LNCaP clone FGC (cell line): ENCODE measurements around the gene DCX.

Source experiments
- DNase-seq: peaks from one replicate; pipeline ENCODE4 v3.0.0-alpha.2; 2011; ENCODE audit warnings: low read depth
- H3K4me3 ChIP-seq: 2 replicates; pipeline ENCODE4 v1.5.1; 2011; ENCODE audit warnings: mild to moderate bottlenecking, low read depth, low read length, control low read depth
- TF ChIP-seq, protein P1 (sequence below): IDR thresholded peaks from 2 replicates; pipeline ENCODE4 v1.5.1; 2012; ENCODE audit warnings: mild to moderate bottlenecking; ENCODE audit not compliant: control insufficient read depth, insufficient read depth; ENCODE audit errors: extremely low read depth

The DCX gene

DNA sequence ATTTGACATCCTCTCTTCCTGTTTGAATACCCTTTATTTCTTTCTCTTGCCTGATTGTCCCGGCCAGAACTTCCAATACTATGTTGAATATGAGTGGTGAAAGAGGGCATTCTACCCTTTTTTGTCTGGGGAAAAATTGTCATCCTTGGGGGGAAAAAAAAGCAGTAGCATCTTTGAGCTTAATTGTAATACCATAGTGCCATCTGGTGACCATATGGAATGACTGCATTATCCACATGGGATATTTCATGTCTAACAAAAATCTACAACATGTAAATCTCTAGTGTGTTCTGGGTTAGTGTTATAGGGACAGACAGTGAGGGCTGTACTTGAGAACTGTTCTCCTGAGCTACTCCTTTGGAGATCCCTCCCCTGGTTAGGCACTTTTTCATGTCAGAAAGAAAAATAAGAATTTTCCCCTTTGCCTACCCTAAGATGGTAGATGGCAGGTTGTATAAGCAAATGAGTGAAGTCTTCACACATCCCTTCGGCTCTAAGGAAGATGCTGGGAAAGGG, 167.7 kb downstream of the DCX start:
- TF ChIP-seq, protein P1, sequence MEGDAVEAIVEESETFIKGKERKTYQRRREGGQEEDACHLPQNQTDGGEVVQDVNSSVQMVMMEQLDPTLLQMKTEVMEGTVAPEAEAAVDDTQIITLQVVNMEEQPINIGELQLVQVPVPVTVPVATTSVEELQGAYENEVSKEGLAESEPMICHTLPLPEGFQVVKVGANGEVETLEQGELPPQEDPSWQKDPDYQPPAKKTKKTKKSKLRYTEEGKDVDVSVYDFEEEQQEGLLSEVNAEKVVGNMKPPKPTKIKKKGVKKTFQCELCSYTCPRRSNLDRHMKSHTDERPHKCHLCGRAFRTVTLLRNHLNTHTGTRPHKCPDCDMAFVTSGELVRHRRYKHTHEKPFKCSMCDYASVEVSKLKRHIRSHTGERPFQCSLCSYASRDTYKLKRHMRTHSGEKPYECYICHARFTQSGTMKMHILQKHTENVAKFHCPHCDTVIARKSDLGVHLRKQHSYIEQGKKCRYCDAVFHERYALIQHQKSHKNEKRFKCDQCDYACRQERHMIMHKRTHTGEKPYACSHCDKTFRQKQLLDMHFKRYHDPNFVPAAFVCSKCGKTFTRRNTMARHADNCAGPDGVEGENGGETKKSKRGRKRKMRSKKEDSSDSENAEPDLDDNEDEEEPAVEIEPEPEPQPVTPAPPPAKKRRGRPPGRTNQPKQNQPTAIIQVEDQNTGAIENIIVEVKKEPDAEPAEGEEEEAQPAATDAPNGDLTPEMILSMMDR: peak; percentile 53
- DNase-seq: no peak
- no peak overlapping the region for H3K4me3 ChIP-seq
